ENCODE data around the gene AGBL4. TPM values are rescaled to one million over a fixed set of nuclear protein-coding genes. Genes with fewer than 3 reads are reported as not detected.

Gene AGBL4
- total RNA-seq, 1 experiment from 2014 or later, result not detected

GRCh38 chr1:48691429-48692001 is 1332.2 kb downstream of the AGBL4 start:
- no peak for DNase-seq (ENCODE audit: low read depth, low spot score)
- Histone ChIP-seq H3K36me3 (ENCODE audit: control insufficient read depth in 1 of 2, insufficient read depth in 2 of 2, low read length in 2 of 2) (no peaks in the 10 kb centered on the region), H3K4me3 (replicated peaks in 1 of 2; ENCODE audit: low read depth in 1 of 2, low read length in 2 of 2) (no peak overlapping the region), H3K27me3 (ENCODE audit: insufficient read depth, low read length) (peaks cover 38% of the 10 kb centered on the region), H3K9me3 (ENCODE audit: control insufficient read depth in 1 of 2, insufficient read depth in 1 of 2, low read depth in 1 of 2, low read length in 2 of 2) (no peaks in the 10 kb centered on the region), H3K9me2 (ENCODE audit: insufficient read depth) (no peaks in the 10 kb centered on the region), H3K9ac (ENCODE audit: low read length) (no peak overlapping the region), H3K4me2 (ENCODE audit: low read length) (no peak overlapping the region), H3K27ac (ENCODE audit: low read depth, low read length) (no peak overlapping the region), H3K79me2 (ENCODE audit: insufficient read depth, low read length) (no peaks in the 10 kb centered on the region), H2AFZ (ENCODE audit: low read depth, low read length, poor library complexity, severe bottlenecking) (no peak overlapping the region), H4K20me1 (ENCODE audit: insufficient read depth) (no peaks in the 10 kb centered on the region), H3K4me1 (ENCODE audit: control insufficient read depth in 1 of 2, insufficient read depth in 2 of 2, low read length in 2 of 2) (peaks cover 0 to 7% of the 10 kb centered on the region in 2 experiments; a peak in 2 of 4 replicates)
- intact Hi-C loops (cut with micrococcal nuclease), result no loop called here
- no TSS peak for BruUV-seq (replicated peaks)
- ChIA-PET CTCF (interaction anchor here (1.1 kb wide), 1 partner anchor 119 kb away, joined by 3 read pairs; no protein-coding TSS in a partner anchor), RAD21 (ENCODE audit: low non-redundant PET in 1 of 2, low total read pairs in 2 of 2, uncharacterized antibody in 2 of 2, unreplicated experiment in 2 of 2) (no interaction called here), POLR2A (no interaction called here)
- no peak for TF ChIP-seq YY1 (IDR thresholded peaks at IDR 0.05; ENCODE audit: extremely low read depth, insufficient replicate concordance, low read depth, low read length)
- TF ChIP-seq REST (IDR thresholded peaks at IDR 0.05; ENCODE audit: low read depth), result no peak
- no peak for TF ChIP-seq ELF1 (IDR thresholded peaks at IDR 0.05; ENCODE audit: borderline replicate concordance, low read depth)
- TF ChIP-seq ATF3 (IDR thresholded peaks at IDR 0.05), result no peak
- TF ChIP-seq TCF7L2 (IDR thresholded peaks at IDR 0.05; ENCODE audit: borderline replicate concordance, extremely low read depth, insufficient read depth, insufficient read length), result no peak
- no peak for TF ChIP-seq CTCF (IDR thresholded peaks at IDR 0.05 in 2 of 3, conservative IDR thresholded peaks at IDR 0.05 in 1 of 3; ENCODE audit: borderline replicate concordance in 1 of 3, insufficient read depth in 1 of 3, low read depth in 2 of 3, low read length in 2 of 3)
- TF ChIP-seq CBX3 (IDR thresholded peaks at IDR 0.05; ENCODE audit: low read depth), result no peak
- TF ChIP-seq EZH2 (IDR thresholded peaks at IDR 0.05), result no peak
- no peak for TF ChIP-seq RAD21 (IDR thresholded peaks at IDR 0.05; ENCODE audit: low read depth)
- TF ChIP-seq ZBTB33 (IDR thresholded peaks at IDR 0.05; ENCODE audit: extremely low read depth, insufficient replicate concordance, low read length), result no peak
- no peak for TF ChIP-seq FOSL1 (IDR thresholded peaks at IDR 0.05; ENCODE audit: low read depth)
- no peak for TF ChIP-seq MAX (IDR thresholded peaks at IDR 0.05)
- no peak for TF ChIP-seq EGR1 (IDR thresholded peaks at IDR 0.05; ENCODE audit: low read depth)
- no peak for TF ChIP-seq JUND (IDR thresholded peaks at IDR 0.05)
- TF ChIP-seq SIN3A (IDR thresholded peaks at IDR 0.05; ENCODE audit: low read depth), result no peak
- no peak for TF ChIP-seq ZNF274 (IDR thresholded peaks at IDR 0.05; ENCODE audit: low read depth, low read length)
- no peak for TF ChIP-seq CEBPB (IDR thresholded peaks at IDR 0.05; ENCODE audit: low read depth)
- no peak for ATAC-seq

Measured in HCT116 (cell line).